HG02981 (cell line): ENCODE data around the gene NKD1.

ENCODE experiments used
- ATAC-seq: cut with Tn5 transposase; IDR thresholded peaks from one replicate; pipeline ENCODE4 v1.9.1; 2021; ENCODE audit warnings: mild to moderate bottlenecking, moderate library complexity; ENCODE audit not compliant: unreplicated experiment

The NKD1 gene

DNA sequence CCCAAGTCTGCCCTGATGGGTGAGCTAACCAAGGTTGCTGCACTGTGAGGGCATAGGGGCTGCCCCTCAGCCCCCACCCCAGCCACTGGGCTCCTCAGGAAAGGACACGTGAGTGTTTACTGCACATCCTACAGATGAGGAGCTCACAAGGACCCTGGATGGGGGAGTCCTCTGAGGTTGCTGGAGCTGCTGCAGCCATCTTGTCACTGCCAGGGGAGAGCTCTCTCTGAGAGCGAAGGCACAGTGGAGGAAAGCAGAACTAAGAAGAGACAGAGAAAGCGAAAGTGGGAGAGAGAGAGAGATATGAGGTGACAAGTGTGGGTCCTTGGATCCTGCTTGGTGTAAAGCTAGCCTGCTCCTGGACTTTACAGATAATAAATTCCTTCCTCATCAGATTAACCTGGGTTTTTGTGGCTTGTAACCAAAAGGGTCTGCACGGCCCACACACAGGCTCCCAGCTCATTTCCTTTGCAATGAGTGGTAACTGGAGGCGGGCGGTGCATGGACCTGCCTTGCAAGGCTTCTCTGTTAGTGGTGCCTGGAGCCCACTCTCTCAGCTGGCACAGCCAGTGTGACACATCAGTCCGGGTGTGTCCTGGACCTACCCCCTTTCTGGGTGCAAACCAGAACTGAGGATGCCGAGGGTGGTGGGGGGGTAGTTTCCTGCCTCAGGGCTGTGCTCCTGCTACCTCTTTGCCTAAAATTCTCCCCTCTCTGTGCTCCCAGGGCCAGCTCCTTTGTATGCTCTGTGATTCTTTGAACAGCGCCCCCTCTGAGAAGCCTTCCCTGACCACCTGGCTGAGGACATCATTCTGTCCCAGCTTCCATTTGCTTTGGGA lies 118.7 kb downstream of the NKD1 start:
- peak; percentile 88 for ATAC-seq

GRCh38 chr16:50667497-50668367 lies 119.5 kb downstream of the NKD1 start:
- no peak for ATAC-seq

GRCh38 chr16:50668368-50669008 lies 120.3 kb downstream of the NKD1 start:
- ATAC-seq: no peak

GRCh38 chr16:50669741-50670140 lies 121.5 kb downstream of the NKD1 start:
- no peak for ATAC-seq

- ATAC-seq: no peak
Observed at GRCh38 chr16:50670476-50670875, 122.3 kb downstream of the NKD1 start.

- no peak for ATAC-seq
Observed at GRCh38 chr16:50671644-50672260, 123.6 kb downstream of the NKD1 start.

GRCh38 chr16:50673496-50674275 lies 125.5 kb downstream of the NKD1 start:
- no peak for ATAC-seq

- no peak for ATAC-seq
Observed at GRCh38 chr16:50674831-50675230, 126.6 kb downstream of the NKD1 start.

GRCh38 chr16:50675686-50676610 lies 127.8 kb downstream of the NKD1 start:
- no peak for ATAC-seq

DNA sequence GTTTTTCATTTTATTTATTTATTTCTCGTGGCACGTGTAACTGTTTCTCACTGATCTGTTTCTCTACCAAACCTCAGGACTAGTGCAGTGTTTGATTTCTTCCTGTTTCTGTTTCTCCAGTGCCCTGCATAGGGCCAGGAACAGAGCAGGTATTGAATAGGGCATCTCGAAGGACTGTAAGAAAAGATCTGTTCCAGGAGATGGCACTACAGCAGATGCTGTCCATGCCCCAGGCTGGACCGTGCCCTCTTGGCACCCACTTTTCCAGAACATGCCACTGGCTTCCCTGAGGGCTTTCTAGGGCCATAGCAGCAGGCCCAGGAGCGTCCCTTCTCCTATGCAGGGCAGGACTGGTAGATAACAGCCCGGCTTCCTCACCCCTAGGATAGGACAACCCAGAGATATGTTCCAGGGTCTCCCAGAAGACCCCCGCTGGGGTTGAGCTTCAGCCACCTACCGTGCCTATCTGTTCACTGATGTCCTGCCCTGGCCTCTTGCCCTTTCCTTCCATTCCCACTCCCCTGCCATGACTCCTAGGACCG lies 128.6 kb downstream of the NKD1 start:
- ATAC-seq: no peak

DNA sequence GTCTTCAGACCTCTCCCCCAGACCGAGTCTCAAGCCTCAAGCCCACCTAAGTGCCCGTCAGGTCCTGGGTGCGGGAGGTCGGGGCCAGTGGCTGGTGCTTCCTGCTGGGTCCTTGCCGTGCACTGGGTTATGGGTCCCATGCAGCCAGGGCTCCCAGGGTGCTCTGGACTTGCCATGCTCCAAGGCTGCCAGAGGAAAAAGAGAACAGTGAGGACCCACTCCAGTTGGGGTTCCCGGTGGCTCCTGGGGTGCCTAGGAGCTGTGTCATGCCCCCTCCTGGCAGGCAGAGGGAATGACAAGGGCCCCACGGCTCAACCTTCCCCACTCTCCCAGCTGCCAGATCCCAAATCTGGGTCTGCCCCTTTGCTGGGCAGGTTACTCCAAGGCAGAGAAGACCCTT lies 129.2 kb downstream of the NKD1 start:
- no peak for ATAC-seq

DNA sequence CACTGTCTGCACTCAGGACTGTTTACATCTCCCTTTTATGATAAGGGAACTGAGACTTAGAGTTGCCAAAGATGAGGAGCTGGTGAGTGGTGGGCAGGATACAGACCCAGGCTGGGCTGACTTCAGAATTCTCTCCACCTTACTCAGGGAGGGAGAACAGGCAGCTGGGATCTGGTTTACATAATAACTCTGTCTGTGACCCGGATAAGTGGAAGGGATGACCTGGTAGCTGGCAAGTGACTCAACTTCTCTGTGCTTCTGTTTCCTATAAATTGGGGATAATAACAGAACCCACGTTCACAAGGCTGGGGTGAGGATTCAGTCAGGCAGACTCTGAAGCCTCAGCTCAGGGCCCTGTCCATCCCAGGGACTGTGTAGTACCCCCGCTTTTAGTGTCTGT lies 130.3 kb downstream of the NKD1 start:
- no peak for ATAC-seq

- no peak for ATAC-seq
Observed at GRCh38 chr16:50679266-50679665, 131.1 kb downstream of the NKD1 start.

GRCh38 chr16:50679676-50680555 lies 131.7 kb downstream of the NKD1 start:
- no peak for ATAC-seq

DNA sequence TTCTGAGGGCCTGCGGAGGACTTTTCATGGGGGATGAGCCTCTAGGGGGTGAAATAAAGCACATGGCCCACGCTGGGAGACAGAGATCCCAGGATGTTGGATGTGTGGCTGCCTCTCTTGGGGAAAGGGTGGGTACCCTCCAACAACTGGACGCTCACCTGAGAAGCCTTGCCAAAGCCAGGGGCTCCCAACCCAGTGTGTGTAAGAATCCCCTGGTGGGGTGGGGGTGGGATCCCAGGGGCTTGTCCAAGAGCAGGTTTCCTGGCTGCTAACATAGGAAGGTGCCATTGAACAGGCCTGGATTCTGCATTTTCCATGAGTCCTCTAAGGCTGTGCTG lies 132.3 kb downstream of the NKD1 start:
- no peak for ATAC-seq

- peak; percentile 44 for ATAC-seq
Observed at GRCh38 chr16:50681021-50681885, 133.1 kb downstream of the NKD1 start, which contains the start of gene SNX20. TSS of gene SNX20 (minus strand) at chr16:50681312. CDS start at chr16:50677526, 3,786 bp downstream.
